Vagina (tissue), 2 donors: ENCODE data around the gene OR5V1.

Experiments
- POLR2A ChIP-seq, 2 donors: fragments of 450-650 bp; IDR thresholded peaks; one replicate each; pipeline ENCODE4 v1.6.1; 2017; ENCODE audit warnings: antibody characterized with exemption in 2 of 2, mild to moderate bottlenecking in 2 of 2, moderate library complexity in 2 of 2
- POLR2AphosphoS5 ChIP-seq, 2 donors: sonication (generic); formaldehyde crosslinking; IDR thresholded peaks; one replicate each; pipeline ENCODE4 v1.9.0; 2017; ENCODE audit warnings: antibody characterized with exemption in 2 of 2, mild to moderate bottlenecking in 2 of 2, low read depth in 1 of 2; ENCODE audit not compliant: insufficient read depth in 1 of 2
- TF ChIP-seq, protein P1 (sequence below), 3 experiments: fragments of 450-650 bp in 2 of 3; fragments of 200-600 bp in 1 of 3; sonication (generic) in 1 of 3; IDR thresholded peaks; one replicate each; pipeline ENCODE4 v1.5.1; 2017 to 2019; ENCODE audit warnings: antibody characterized with exemption in 3 of 3, mild to moderate bottlenecking in 2 of 3, moderate library complexity in 2 of 3

DNA sequence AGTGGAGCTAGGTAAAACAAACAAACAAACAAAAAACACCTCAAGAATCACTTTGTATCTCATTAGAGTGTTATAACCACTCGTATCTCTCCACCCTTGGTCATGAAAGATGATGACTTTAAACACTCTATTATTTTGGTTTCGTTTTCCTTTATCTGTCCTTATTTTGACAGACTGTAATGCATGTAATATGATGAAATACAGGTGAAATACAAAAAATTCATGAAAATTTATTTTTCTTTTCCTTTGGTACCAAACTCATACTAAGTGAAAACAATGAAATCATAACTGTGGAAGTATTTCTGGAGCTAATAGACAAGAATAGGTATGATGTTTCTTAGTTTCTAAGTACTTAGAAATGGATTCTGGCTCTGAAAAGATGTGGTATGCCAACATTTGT lies 30.9 kb upstream of the OR5V1 start:
- TF ChIP-seq, protein P1, sequence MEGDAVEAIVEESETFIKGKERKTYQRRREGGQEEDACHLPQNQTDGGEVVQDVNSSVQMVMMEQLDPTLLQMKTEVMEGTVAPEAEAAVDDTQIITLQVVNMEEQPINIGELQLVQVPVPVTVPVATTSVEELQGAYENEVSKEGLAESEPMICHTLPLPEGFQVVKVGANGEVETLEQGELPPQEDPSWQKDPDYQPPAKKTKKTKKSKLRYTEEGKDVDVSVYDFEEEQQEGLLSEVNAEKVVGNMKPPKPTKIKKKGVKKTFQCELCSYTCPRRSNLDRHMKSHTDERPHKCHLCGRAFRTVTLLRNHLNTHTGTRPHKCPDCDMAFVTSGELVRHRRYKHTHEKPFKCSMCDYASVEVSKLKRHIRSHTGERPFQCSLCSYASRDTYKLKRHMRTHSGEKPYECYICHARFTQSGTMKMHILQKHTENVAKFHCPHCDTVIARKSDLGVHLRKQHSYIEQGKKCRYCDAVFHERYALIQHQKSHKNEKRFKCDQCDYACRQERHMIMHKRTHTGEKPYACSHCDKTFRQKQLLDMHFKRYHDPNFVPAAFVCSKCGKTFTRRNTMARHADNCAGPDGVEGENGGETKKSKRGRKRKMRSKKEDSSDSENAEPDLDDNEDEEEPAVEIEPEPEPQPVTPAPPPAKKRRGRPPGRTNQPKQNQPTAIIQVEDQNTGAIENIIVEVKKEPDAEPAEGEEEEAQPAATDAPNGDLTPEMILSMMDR (IDR thresholded peaks at IDR 0.05): no peak
- no peak for TF ChIP-seq POLR2A (IDR thresholded peaks at IDR 0.05)
- no peak for TF ChIP-seq POLR2AphosphoS5 (IDR thresholded peaks at IDR 0.05; ENCODE audit: insufficient read depth in 1 of 2, low read depth in 1 of 2)
